Measurements from ENCODE around the gene MAFF. TPM values are rescaled to one million over a fixed set of nuclear protein-coding genes. Genes with fewer than 3 reads are reported as not detected.

Gene MAFF
- total RNA-seq, 3 donors from 2014 or later: 37.3 to 126 (median 85.5) TPM

GRCh38 chr22:38187413-38188212 is 14.2 kb upstream of the MAFF start:
- H3K4me1 ChIP-seq: peaks cover 0 to 9% of the 10 kb centered on the region in 2 donors
- H3K27ac ChIP-seq: peak overlapping the region; percentile 77
- H3K36me3 ChIP-seq: no peaks in the 10 kb centered on the region
- no peak for DNase-seq (ENCODE audit: low spot score in 2 of 2)
- intact Hi-C loops (cut with DNase I; ENCODE audit: low total_unique reads): no loop called here
- H3K27me3 ChIP-seq: no peaks in the 10 kb centered on the region
- TF ChIP-seq CTCF (IDR thresholded peaks at IDR 0.05) (no peak), POLR2AphosphoS5 (IDR thresholded peaks at IDR 0.05) (peak in 2 of 3 donors; percentile 36 to 47)
- H3K9me3 ChIP-seq: no peaks in the 10 kb centered on the region
- H3K4me3 ChIP-seq: no peak overlapping the region

- no peak for DNase-seq (ENCODE audit: low spot score in 2 of 2)
- H3K4me1 ChIP-seq: peaks cover 0 to 9% of the 10 kb centered on the region in 2 donors
- H3K4me3 ChIP-seq: no peak overlapping the region
- no peaks in the 10 kb centered on the region for H3K27me3 ChIP-seq
- no peak overlapping the region for H3K27ac ChIP-seq
- H3K9me3 ChIP-seq: no peaks in the 10 kb centered on the region
- intact Hi-C loops (cut with DNase I; ENCODE audit: low total_unique reads): no loop called here
- TF ChIP-seq POLR2AphosphoS5 (IDR thresholded peaks at IDR 0.05): no peak
- no peak for TF ChIP-seq POLR2A (IDR thresholded peaks at IDR 0.05)
- no peak for TF ChIP-seq CTCF (IDR thresholded peaks at IDR 0.05)
- H3K36me3 ChIP-seq: no peaks in the 10 kb centered on the region
Measured at GRCh38 chr22:38189104-38189503, 12.7 kb upstream of the MAFF start.

GRCh38 chr22:38190581-38190980 is 11.2 kb upstream of the MAFF start:
- Histone ChIP-seq H3K27ac (no peak overlapping the region), H3K4me3 (no peak overlapping the region), H3K9me3 (no peaks in the 10 kb centered on the region), H3K27me3 (no peaks in the 10 kb centered on the region), H3K4me1 (peaks cover 0 to 9% of the 10 kb centered on the region in 2 donors), H3K36me3 (no peaks in the 10 kb centered on the region)
- no peak for DNase-seq (ENCODE audit: low spot score in 2 of 2)
- no peak for TF ChIP-seq POLR2AphosphoS5 (IDR thresholded peaks at IDR 0.05)
- no peak for TF ChIP-seq CTCF (IDR thresholded peaks at IDR 0.05)
- no peak for TF ChIP-seq POLR2A (IDR thresholded peaks at IDR 0.05)
- intact Hi-C loops (cut with DNase I; ENCODE audit: low total_unique reads): no loop called here

GRCh38 chr22:38191055-38191454 is 10.7 kb upstream of the MAFF start:
- H3K27ac ChIP-seq: no peak overlapping the region
- H3K36me3 ChIP-seq: no peaks in the 10 kb centered on the region
- intact Hi-C loops (cut with DNase I; ENCODE audit: low total_unique reads): no loop called here
- no peak overlapping the region for H3K4me3 ChIP-seq
- TF ChIP-seq POLR2AphosphoS5 (IDR thresholded peaks at IDR 0.05): no peak
- TF ChIP-seq POLR2A (IDR thresholded peaks at IDR 0.05): no peak
- no peak for TF ChIP-seq CTCF (IDR thresholded peaks at IDR 0.05)
- H3K27me3 ChIP-seq: no peaks in the 10 kb centered on the region
- DNase-seq (ENCODE audit: low spot score in 2 of 2): no peak
- peaks cover 0 to 9% of the 10 kb centered on the region in 2 donors for H3K4me1 ChIP-seq
- no peaks in the 10 kb centered on the region for H3K9me3 ChIP-seq

GRCh38 chr22:38191731-38192474 is 9.9 kb upstream of the MAFF start:
- no peak for DNase-seq (ENCODE audit: low spot score in 2 of 2)
- Histone ChIP-seq H3K27ac (no peak overlapping the region), H3K4me1 (peaks cover 0 to 2% of the 10 kb centered on the region in 2 donors), H3K27me3 (no peaks in the 10 kb centered on the region), H3K36me3 (no peaks in the 10 kb centered on the region), H3K4me3 (no peak overlapping the region), H3K9me3 (no peaks in the 10 kb centered on the region)
- intact Hi-C loops (cut with DNase I; ENCODE audit: low total_unique reads): no loop called here
- TF ChIP-seq POLR2AphosphoS5 (IDR thresholded peaks at IDR 0.05) (no peak), CTCF (IDR thresholded peaks at IDR 0.05) (no peak), POLR2A (IDR thresholded peaks at IDR 0.05) (no peak)
